HL-60 (cell line): ENCODE measurements around the gene INSM1.

Experiments used
- POLR2AphosphoS5 ChIP-seq: IDR thresholded peaks from 2 replicates; pipeline ENCODE4 v1.6.1; 2012; ENCODE audit warnings: low read depth
- TF ChIP-seq, protein P1 (sequence below): IDR thresholded peaks from one replicate; pipeline ENCODE4 v1.5.1; 2011; ENCODE audit warnings: low read length, control low read depth, inconsistent platforms; ENCODE audit not compliant: insufficient read depth
- TF ChIP-seq, protein P2 (sequence below): IDR thresholded peaks from 2 replicates; pipeline ENCODE4 v1.6.1; 2012; ENCODE audit warnings: low read depth; ENCODE audit not compliant: insufficient replicate concordance

DNA sequence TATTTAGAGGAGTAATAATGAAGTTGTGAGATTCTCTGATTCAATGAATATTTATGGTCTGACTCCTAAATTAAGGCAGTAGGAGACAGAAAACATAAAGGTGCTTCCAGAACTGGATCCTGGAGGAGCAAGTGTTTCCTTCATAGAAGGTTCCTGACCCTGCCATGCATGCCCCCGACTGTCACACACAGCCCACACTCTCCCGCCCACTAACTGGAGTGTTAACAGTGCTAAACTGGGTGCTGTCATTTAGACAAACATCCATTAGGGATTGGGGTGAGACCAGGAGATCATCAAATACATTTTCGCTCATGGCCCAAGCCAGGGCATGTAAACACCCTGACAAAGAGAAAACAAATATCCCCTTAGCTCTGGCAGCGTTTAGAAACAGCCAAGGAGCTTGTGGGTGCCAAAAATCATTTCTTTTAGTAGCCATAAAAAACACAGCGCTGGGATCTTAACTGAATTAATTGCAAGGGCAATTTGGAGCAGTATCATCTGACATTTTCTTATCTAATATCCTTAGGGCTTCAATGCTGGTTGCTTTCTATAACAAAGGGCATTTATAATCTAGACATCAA, 46.8 kb downstream of the INSM1 start:
- TF ChIP-seq, protein P1, sequence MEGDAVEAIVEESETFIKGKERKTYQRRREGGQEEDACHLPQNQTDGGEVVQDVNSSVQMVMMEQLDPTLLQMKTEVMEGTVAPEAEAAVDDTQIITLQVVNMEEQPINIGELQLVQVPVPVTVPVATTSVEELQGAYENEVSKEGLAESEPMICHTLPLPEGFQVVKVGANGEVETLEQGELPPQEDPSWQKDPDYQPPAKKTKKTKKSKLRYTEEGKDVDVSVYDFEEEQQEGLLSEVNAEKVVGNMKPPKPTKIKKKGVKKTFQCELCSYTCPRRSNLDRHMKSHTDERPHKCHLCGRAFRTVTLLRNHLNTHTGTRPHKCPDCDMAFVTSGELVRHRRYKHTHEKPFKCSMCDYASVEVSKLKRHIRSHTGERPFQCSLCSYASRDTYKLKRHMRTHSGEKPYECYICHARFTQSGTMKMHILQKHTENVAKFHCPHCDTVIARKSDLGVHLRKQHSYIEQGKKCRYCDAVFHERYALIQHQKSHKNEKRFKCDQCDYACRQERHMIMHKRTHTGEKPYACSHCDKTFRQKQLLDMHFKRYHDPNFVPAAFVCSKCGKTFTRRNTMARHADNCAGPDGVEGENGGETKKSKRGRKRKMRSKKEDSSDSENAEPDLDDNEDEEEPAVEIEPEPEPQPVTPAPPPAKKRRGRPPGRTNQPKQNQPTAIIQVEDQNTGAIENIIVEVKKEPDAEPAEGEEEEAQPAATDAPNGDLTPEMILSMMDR, result no peak
- TF ChIP-seq, protein P2, sequence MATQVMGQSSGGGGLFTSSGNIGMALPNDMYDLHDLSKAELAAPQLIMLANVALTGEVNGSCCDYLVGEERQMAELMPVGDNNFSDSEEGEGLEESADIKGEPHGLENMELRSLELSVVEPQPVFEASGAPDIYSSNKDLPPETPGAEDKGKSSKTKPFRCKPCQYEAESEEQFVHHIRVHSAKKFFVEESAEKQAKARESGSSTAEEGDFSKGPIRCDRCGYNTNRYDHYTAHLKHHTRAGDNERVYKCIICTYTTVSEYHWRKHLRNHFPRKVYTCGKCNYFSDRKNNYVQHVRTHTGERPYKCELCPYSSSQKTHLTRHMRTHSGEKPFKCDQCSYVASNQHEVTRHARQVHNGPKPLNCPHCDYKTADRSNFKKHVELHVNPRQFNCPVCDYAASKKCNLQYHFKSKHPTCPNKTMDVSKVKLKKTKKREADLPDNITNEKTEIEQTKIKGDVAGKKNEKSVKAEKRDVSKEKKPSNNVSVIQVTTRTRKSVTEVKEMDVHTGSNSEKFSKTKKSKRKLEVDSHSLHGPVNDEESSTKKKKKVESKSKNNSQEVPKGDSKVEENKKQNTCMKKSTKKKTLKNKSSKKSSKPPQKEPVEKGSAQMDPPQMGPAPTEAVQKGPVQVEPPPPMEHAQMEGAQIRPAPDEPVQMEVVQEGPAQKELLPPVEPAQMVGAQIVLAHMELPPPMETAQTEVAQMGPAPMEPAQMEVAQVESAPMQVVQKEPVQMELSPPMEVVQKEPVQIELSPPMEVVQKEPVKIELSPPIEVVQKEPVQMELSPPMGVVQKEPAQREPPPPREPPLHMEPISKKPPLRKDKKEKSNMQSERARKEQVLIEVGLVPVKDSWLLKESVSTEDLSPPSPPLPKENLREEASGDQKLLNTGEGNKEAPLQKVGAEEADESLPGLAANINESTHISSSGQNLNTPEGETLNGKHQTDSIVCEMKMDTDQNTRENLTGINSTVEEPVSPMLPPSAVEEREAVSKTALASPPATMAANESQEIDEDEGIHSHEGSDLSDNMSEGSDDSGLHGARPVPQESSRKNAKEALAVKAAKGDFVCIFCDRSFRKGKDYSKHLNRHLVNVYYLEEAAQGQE, result no peak
- no peak for TF ChIP-seq POLR2AphosphoS5
